GM19099 (cell line): ENCODE results near the gene NPHS1.

ENCODE experiments used
- POLR2A ChIP-seq: IDR thresholded peaks from 3 replicates; pipeline ENCODE4 v1.6.1; 2011; ENCODE audit warnings: low read depth; ENCODE audit not compliant: insufficient read length; ENCODE audit errors: extremely low read depth

The NPHS1 gene

GRCh38 chr19:35779033-35779432 lies 73.3 kb downstream of the NPHS1 start:
- no peak for TF ChIP-seq POLR2A

- no peak for TF ChIP-seq POLR2A
These were observed 74.3 kb downstream of the NPHS1 start for GRCh38 chr19:35777961-35778360.

- TF ChIP-seq POLR2A: no peak
These were observed 75.0 kb downstream of the NPHS1 start for GRCh38 chr19:35777086-35777841.

- TF ChIP-seq POLR2A: no peak
These were observed 76.1 kb downstream of the NPHS1 start for GRCh38 chr19:35776102-35776788.
